ENCODE results near the gene TRMT6.

The TRMT6 gene

DNA sequence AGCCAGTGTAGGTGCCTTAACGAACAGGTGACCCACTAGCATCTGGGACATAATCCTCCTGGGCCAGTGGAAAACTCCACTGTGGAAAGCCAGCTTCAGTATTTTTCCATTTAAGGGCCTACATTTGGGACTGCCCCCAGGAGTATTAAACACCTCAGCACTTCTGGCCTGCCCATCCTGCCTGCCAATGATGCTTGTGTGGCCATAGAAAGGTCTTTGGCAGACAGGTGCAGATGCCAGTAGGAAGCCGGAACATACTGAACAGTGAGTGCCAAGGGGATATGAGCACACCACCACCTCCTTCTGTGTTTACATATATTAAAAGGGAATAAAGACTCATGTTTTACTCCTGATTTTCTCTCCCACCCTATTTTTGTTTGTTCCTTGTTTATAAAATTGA, 20.0 kb upstream of the TRMT6 start:
- no peak for DNase-seq
- H3K36me3 ChIP-seq, result peaks cover 7 to 53% (median 9%) of the 10 kb centered on the region in 3 donors

DNA sequence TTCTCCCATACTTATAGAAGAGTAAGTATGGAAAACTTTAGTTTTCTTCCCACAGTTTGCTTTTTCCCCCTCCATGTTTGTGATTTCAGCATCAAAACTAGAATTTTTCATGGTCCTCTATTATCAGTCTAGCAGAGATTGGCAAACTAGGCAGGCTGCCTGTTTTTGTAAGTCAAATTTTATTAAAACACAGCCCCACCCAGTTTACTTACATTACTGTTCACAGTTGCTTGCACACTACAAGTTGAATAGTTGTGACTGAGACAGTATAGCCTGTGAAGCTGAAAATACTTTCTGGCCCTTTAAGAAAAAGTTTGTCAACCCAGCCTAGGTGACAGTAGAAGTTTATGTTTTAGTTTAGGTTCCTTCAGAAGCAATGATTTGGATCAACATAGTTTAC, 19.6 kb upstream of the TRMT6 start:
- Histone ChIP-seq H3K4me1 (no peaks in the 10 kb centered on the region), H3K4me3 (no peak overlapping the region), H3K27ac (no peak overlapping the region), H3K9me3 (no peaks in the 10 kb centered on the region), H3K27me3 (no peaks in the 10 kb centered on the region), H3K36me3 (peaks cover 7 to 58% (median 13%) of the 10 kb centered on the region in 3 donors)
- TF ChIP-seq, protein P1, sequence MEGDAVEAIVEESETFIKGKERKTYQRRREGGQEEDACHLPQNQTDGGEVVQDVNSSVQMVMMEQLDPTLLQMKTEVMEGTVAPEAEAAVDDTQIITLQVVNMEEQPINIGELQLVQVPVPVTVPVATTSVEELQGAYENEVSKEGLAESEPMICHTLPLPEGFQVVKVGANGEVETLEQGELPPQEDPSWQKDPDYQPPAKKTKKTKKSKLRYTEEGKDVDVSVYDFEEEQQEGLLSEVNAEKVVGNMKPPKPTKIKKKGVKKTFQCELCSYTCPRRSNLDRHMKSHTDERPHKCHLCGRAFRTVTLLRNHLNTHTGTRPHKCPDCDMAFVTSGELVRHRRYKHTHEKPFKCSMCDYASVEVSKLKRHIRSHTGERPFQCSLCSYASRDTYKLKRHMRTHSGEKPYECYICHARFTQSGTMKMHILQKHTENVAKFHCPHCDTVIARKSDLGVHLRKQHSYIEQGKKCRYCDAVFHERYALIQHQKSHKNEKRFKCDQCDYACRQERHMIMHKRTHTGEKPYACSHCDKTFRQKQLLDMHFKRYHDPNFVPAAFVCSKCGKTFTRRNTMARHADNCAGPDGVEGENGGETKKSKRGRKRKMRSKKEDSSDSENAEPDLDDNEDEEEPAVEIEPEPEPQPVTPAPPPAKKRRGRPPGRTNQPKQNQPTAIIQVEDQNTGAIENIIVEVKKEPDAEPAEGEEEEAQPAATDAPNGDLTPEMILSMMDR (IDR thresholded peaks at IDR 0.05), result no peak
- DNase-seq, result no peak
- intact Hi-C loops (cut with DNase I; ENCODE audit: low total_unique reads), result no loop called here

More for the DNA sequence above, 20.0 kb upstream of the TRMT6 start:
- Histone ChIP-seq H3K4me3 (no peak overlapping the region), H3K4me1 (no peaks in the 10 kb centered on the region), H3K27ac (no peak overlapping the region), H3K9me3 (no peaks in the 10 kb centered on the region), H3K27me3 (no peaks in the 10 kb centered on the region)
- TF ChIP-seq, protein P1 (IDR thresholded peaks at IDR 0.05), result no peak
- intact Hi-C loops (cut with DNase I; ENCODE audit: low total_unique reads), result no loop called here

DNA sequence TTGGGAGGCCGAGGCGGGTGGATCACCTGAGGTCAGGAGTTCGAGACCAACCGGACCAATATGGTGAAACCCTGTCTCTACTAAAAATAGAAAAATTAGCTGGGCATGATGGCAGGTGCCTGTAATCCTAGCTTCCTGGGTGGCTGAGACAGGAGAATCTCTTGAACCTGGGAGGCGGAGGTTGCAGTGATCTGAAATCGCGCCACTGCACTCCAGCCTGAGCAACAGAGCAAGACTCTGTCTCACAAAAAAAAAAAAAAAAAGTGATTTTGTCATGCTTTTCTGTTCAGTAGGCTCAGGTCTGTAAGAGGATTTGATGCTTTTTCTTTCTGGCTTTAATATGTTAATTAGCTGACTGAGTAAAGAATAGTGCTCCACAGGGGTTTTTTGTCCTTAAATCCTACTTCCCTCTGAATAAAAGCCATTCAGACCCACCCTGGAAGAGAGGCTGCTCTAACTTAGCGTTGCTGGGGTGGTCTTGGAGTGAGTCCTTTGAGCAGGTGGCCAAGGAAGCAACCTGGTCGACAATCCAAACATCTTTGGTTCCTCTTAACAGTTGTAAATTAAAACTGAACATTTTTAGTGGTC, 19.1 kb upstream of the TRMT6 start:
- intact Hi-C loops (cut with DNase I; ENCODE audit: low total_unique reads), result no loop called here
- H3K36me3 ChIP-seq, result peaks cover 7 to 59% (median 18%) of the 10 kb centered on the region in 3 donors
- no peaks in the 10 kb centered on the region for H3K27me3 ChIP-seq
- DNase-seq, result no peak
- no peak overlapping the region for H3K27ac ChIP-seq
- no peak overlapping the region for H3K4me3 ChIP-seq
- TF ChIP-seq, protein P1 (IDR thresholded peaks at IDR 0.05), result no peak
- no peaks in the 10 kb centered on the region for H3K9me3 ChIP-seq
- H3K4me1 ChIP-seq, result no peaks in the 10 kb centered on the region

DNA sequence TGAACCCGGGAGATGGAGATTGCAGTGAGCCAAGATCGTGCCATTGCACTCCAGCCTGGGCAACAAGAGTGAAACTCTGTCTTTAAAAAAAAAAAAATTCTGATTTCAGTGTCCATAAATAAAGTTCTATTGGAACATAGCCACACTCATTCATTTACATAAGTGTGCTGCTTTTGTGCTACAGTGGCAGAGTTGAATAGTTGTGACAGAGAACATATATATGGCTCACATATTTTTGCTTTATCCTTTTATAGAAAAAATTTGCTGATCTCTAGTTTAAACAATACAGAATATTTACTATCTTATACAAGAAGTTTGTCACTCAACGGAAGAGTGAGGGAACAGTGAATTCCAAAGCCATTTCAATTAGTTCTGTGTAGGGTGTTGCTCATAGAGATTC, 18.1 kb upstream of the TRMT6 start:
- no peaks in the 10 kb centered on the region for H3K27me3 ChIP-seq
- H3K4me1 ChIP-seq, result no peaks in the 10 kb centered on the region
- no peak for DNase-seq
- no peak overlapping the region for H3K4me3 ChIP-seq
- no peak overlapping the region for H3K27ac ChIP-seq
- intact Hi-C loops (cut with DNase I; ENCODE audit: low total_unique reads), result no loop called here
- H3K36me3 ChIP-seq, result peaks cover 7 to 59% (median 20%) of the 10 kb centered on the region in 3 donors
- TF ChIP-seq, protein P1 (IDR thresholded peaks at IDR 0.05), result no peak
- no peaks in the 10 kb centered on the region for H3K9me3 ChIP-seq

DNA sequence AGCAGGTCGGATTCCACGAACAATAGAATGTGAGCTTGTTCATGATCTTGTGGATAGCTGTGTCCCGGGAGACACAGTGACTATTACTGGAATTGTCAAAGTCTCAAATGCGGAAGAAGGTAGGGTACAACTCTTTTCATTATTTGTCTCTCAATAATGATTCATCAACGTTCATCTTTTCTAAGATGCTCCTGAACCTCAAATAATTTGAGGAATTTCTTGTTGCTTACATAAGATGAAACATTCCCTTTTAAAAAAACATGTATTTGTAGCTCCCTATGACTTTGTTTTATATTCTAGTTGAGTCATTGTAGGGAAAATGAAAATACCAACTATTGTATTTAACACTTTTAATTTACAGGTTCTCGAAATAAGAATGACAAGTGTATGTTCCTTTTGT, 17.1 kb upstream of the TRMT6 start:
- TF ChIP-seq, protein P1 (IDR thresholded peaks at IDR 0.05), result no peak
- Histone ChIP-seq H3K4me3 (no peak overlapping the region), H3K27me3 (no peaks in the 10 kb centered on the region), H3K4me1 (no peaks in the 10 kb centered on the region), H3K27ac (no peak overlapping the region), H3K9me3 (no peaks in the 10 kb centered on the region), H3K36me3 (peaks cover 7 to 53% (median 17%) of the 10 kb centered on the region in 3 donors)
- DNase-seq, result no peak
- intact Hi-C loops (cut with DNase I; ENCODE audit: low total_unique reads), result no loop called here

DNA sequence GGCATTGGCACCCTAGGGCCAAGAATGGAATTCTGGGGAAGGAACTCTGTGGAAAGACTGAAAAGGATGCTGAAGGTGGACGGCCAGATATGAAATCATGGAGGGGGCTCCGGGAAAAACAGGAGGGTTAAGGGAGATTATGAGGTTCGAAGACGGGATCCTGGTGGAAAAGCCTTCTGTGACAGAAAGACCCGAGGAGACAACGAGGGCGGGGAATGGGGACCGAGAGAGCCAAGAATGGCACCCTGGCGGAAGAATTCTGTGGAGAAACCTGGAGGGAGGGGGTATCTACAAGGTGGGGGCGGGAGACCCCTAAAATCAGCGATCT, 426 bp downstream of the TRMT6 start:
- peaks cover 12 to 44% (median 20%) of the 10 kb centered on the region in 3 donors for H3K36me3 ChIP-seq
- H3K27ac ChIP-seq, result peak overlapping the region; percentile 74 to 75
- DNase-seq, result no peak
- TF ChIP-seq, protein P1 (IDR thresholded peaks at IDR 0.05), result no peak
- H3K4me3 ChIP-seq, result peak overlapping the region; percentile 63 to 91
- H3K9me3 ChIP-seq, result no peaks in the 10 kb centered on the region
- H3K4me1 ChIP-seq, result peaks cover 0 to 25% (median 19%) of the 10 kb centered on the region in 4 donors
- no peaks in the 10 kb centered on the region for H3K27me3 ChIP-seq
- intact Hi-C loops (cut with DNase I; ENCODE audit: low total_unique reads), result loop anchor here (10.0 kb wide), 1 partner anchor 125 kb away; no protein-coding TSS in a partner anchor
